Heart right ventricle (tissue), 16 donors: ENCODE data around the gene CAD. TPM values are rescaled to one million over a fixed set of nuclear protein-coding genes. Genes with fewer than 3 reads are reported as not detected.
A peak's percentile ranks its signal among the peaks of the same experiment; 100 is the strongest.

Source experiments
- ATAC-seq, 8 donors: fragments of 200-7000 bp; cut with Tn5 transposase; one replicate each; pipeline ENCODE4 v1.9.1; 2020; ENCODE audit warnings: mild to moderate bottlenecking in 8 of 8, moderate library complexity in 8 of 8, moderate number of reproducible peaks in 1 of 8
- DNase-seq, 2 donors: peaks; one replicate each; pipeline ENCODE4 v3.0.0-alpha.2; 2020
- H3K27ac ChIP-seq, 10 donors: fragments of 200-600 bp; sonication (generic) in 2 of 10; one replicate each; pipeline versions ENCODE4 v1.5.0 to v1.8.0; 2020 to 2022; ENCODE audit warnings: mild to moderate bottlenecking in 3 of 10
- H3K27me3 ChIP-seq, 7 donors: fragments of 200-600 bp; one replicate each; pipeline ENCODE4 v1.8.0; 2021 to 2022; ENCODE audit warnings: mild to moderate bottlenecking in 2 of 7
- H3K36me3 ChIP-seq, 9 donors: fragments of 200-600 bp; sonication (generic) in 1 of 9; one replicate each; pipeline versions ENCODE4 v1.5.0 to v1.8.0; 2020 to 2022; ENCODE audit warnings: mild to moderate bottlenecking in 2 of 9
- H3K4me1 ChIP-seq, 9 donors: fragments of 200-600 bp; sonication (generic) in 1 of 9; one replicate each; pipeline versions ENCODE4 v1.5.0 to v1.8.0; 2020 to 2022; ENCODE audit warnings: mild to moderate bottlenecking in 4 of 9
- H3K4me3 ChIP-seq, 10 donors: fragments of 200-600 bp; sonication (generic) in 2 of 10; one replicate each; pipeline versions ENCODE4 v1.5.0 to v1.8.0; 2020 to 2022; ENCODE audit warnings: mild to moderate bottlenecking in 7 of 10, moderate library complexity in 2 of 10
- H3K9me3 ChIP-seq, 11 donors: fragments of 200-600 bp in 10 of 11; sonication (generic) in 2 of 11; one replicate each; pipeline versions ENCODE4 v1.5.0 to v1.8.0; 2013 to 2022; ENCODE audit warnings: mild to moderate bottlenecking in 2 of 11, control low read depth in 1 of 11, moderate library complexity in 1 of 11
- WGBS, 2 donors: extraction: QIAGEN DNeasy Blood & Tissue Kit; methylation state at CpG; one replicate each; pipeline ENCODE4 v1.1.7; 2013; ENCODE audit warnings: inconsistent platforms in 1 of 2; 5-methylcytosine and 5-hydroxymethylcytosine counted together
- intact Hi-C, 10 donors: fragments of 100-400 bp; cut with DNase I; formaldehyde crosslinking; loops; one replicate each; pipeline versions ENCODE4 v1.11.1 to v1.14.2; 2022
- polyA plus RNA-seq, 2 donors: library from polyadenylated mRNA; stranded (reverse); fragments of 200-250 nt; gene quantifications; one replicate each; pipeline ENCODE4 v1.2.3, GENCODE V29; 2013
- total RNA-seq, 10 donors: library from RNA; stranded (reverse); fragmentation: NEBNext Ultra II Directional in 3 of 10; extraction: Animal tissue kit (Norgen Biotek cat#: 25700) in 3 of 10; gene quantifications; one replicate each; pipeline versions ENCODE4 v1.2.1 to v1.2.4, GENCODE V29; 2021 to 2023
- TF ChIP-seq, protein P1 (sequence below), 9 donors: fragments of 200-600 bp; sonication (generic) in 2 of 9; IDR thresholded peaks; one replicate each; pipeline versions ENCODE4 v1.5.0 to v1.8.0; 2021 to 2022; ENCODE audit warnings: antibody characterized with exemption in 9 of 9, mild to moderate bottlenecking in 5 of 9, moderate library complexity in 1 of 9
- donor health status: Arrhythmogenic right ventricular cardiomyopathy.
- donor health status: ischemic (EF 13 %, LVEDD 7.1; RV severe dilation, severe dysfunction).
- donor health status: healthy with polysubstance abuse.
- donor health status: DM: no; HTN: yes; CAD: no.
- donor health status: DM: no; HTN: no; CAD: no.
- donor health status: ischemic (EF 25% LVEDD 6.9; RV normal size, moderate dysfunction).
- donor health status: ischemic (EF 25% LVEDD 5.7; RV mildly dilated, moderate dysfunction).
- donor health status: healthy.
- donor health status: DM: yes; HTN: yes; CAD: no.
- donor health status: Ischemic cardiomyopathy.
- donor health status: ischemic (EF 35%, LVEDD 5.7; RV mildly dilated, moderate dysfunction).
- donor health status: nonischemic (EF 11% LVEDD 7.7; RV severe dilation, severe dysfunction).
- donor health status: DM: yes; HTN: yes; CAD: no.
- donor health status: PGD.
- donor health status: ischemic (EF 29% LVEDD 5.4; RV normal size, mild dysfunction).
- donor health status: nonischemic (EF 23%, LVEDD 6.1; RV moderate dilation, normal function).

CAD gene
- total and polyA plus RNA-seq, 12 donors, result 6.1 to 10.6 (median 7.6) TPM

DNA sequence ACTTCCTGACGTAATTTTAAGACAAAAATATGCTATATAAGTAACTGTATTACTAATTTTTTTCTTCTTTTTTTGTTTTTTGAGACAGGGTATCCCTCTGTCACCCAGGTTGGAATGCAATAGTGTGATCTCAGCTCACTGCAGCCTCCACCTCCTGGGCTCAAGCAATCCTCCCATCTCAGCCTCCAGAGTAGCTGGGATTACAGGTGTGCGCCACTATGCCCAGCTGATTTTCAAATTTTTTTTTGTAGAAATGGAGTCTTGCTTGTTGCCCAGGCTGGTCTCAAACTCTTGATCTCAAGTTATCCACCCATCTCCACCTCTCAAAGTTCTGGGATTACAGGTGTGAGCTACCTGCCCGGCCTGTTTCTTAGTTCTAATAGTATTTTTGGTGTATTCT is 38.7 kb upstream of the CAD start:
- no peak overlapping the region for H3K4me3 ChIP-seq
- H3K9me3 ChIP-seq, result no peaks in the 10 kb centered on the region
- WGBS, 2 donors, result 86% methylated on average over 3 of the region's 3 CpGs
- DNase-seq (no peak), ATAC-seq (no peak)
- TF ChIP-seq, protein P1, sequence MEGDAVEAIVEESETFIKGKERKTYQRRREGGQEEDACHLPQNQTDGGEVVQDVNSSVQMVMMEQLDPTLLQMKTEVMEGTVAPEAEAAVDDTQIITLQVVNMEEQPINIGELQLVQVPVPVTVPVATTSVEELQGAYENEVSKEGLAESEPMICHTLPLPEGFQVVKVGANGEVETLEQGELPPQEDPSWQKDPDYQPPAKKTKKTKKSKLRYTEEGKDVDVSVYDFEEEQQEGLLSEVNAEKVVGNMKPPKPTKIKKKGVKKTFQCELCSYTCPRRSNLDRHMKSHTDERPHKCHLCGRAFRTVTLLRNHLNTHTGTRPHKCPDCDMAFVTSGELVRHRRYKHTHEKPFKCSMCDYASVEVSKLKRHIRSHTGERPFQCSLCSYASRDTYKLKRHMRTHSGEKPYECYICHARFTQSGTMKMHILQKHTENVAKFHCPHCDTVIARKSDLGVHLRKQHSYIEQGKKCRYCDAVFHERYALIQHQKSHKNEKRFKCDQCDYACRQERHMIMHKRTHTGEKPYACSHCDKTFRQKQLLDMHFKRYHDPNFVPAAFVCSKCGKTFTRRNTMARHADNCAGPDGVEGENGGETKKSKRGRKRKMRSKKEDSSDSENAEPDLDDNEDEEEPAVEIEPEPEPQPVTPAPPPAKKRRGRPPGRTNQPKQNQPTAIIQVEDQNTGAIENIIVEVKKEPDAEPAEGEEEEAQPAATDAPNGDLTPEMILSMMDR (IDR thresholded peaks at IDR 0.05), result no peak
- no peaks in the 10 kb centered on the region for H3K36me3 ChIP-seq
- peaks cover 0 to 37% (median 22%) of the 10 kb centered on the region in 7 donors for H3K27me3 ChIP-seq
- intact Hi-C loops, result loop anchor here in 1 of 10 donors (10.0 kb wide), 1 partner anchor 106 kb away; the partner anchor contains the start of gene TRIM54
- H3K4me1 ChIP-seq, result peaks cover 0 to 4% (median 0%) of the 10 kb centered on the region in 9 donors
- H3K27ac ChIP-seq, result no peak overlapping the region

DNA sequence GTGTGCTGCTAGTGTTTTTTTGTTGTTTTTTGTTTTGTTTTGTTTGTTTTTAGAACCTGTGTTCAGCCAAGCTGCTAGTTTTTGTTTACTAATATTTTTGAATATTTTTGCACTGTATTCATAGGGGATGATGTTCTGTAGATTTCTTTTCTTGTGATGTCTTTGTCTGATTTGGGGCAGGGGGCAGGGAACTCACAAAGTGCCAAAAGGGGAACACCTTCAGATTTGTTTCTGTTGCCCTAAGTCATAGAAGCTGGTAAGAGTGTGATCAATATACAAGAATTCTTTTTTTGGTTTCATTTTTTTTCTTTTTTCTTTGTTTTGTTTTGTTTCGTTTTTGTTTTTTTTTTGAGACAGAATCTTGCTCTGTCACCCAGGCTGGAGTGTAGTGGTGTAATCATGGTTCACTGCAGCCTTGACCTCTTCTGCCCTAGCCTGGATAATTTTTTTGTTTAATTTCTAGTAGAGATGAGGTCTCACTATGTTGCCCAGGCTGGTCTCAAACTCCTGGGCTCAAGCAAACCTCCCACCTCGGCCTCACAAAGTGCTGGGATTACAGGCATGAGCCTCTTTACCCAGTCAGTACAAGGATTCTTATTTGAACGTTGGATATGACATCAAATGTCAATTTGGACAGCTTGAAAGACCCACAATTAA is 37.7 kb upstream of the CAD start:
- no peak overlapping the region for H3K27ac ChIP-seq
- no peak for DNase-seq
- intact Hi-C loops, result loop anchor here in 1 of 10 donors (10.0 kb wide), 1 partner anchor 105 kb away; the partner anchor contains the start of gene TRIM54
- TF ChIP-seq, protein P1 (IDR thresholded peaks at IDR 0.05), result no peak
- H3K4me3 ChIP-seq, result no peak overlapping the region
- no peaks in the 10 kb centered on the region for H3K9me3 ChIP-seq
- no peak for ATAC-seq
- H3K36me3 ChIP-seq, result no peaks in the 10 kb centered on the region
- 61 to 68% methylated on average over 3 of the region's 3 CpGs for WGBS, 2 donors
- peaks cover 0 to 37% (median 22%) of the 10 kb centered on the region in 7 donors for H3K27me3 ChIP-seq
- peaks cover 0 to 9% (median 0%) of the 10 kb centered on the region in 9 donors for H3K4me1 ChIP-seq

DNA sequence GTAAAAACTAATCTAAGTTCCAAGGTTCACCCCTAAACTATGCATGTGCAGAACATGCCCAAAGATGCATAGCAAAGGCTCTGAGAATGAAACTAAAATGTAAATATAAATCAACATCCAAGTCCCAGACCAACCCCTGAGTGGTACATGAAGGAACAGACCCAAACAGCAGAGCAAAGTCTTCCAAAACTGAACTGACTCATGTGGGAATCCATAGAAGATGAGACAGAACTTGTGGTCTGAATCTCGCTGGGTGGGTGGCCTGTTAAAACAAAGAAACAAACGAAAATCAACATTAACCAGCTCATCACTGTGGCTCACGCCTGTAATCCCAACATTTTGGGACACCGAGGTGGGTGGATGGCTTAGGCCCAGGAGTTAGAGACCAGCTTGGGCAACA is 34.8 kb upstream of the CAD start:
- no peak for DNase-seq
- intact Hi-C loops, result no loop called here
- TF ChIP-seq, protein P1 (IDR thresholded peaks at IDR 0.05), result no peak
- peaks cover 0 to 26% (median 9%) of the 10 kb centered on the region in 9 donors for H3K4me1 ChIP-seq
- peaks cover 0 to 30% (median 22%) of the 10 kb centered on the region in 7 donors for H3K27me3 ChIP-seq
- H3K4me3 ChIP-seq, result no peak overlapping the region
- H3K27ac ChIP-seq, result no peak overlapping the region
- H3K9me3 ChIP-seq, result no peaks in the 10 kb centered on the region
- no peak for ATAC-seq
- WGBS, 2 donors, result 66 to 75% methylated on average over 4 of the region's 4 CpGs
- no peaks in the 10 kb centered on the region for H3K36me3 ChIP-seq

DNA sequence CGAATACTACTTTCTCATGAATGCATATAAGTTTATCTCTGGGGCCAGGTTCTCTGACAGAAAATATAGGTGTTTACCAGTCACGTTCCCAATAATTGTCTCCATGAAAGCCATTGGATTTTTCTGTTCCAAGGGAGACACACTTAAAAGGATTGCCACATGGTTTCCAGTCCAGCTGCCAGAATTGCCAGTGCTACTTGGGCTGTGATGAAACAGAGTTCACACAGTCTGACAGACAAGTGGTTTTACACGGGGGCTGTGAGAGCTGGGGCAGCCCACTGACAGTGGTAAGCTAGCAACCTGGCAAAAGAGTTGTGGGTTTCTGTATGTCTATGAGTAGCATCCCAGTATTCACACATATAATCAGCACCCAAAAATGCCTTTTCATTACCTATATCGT is 33.1 kb upstream of the CAD start:
- Histone ChIP-seq H3K4me3 (no peak overlapping the region), H3K36me3 (no peaks in the 10 kb centered on the region), H3K4me1 (peaks cover 0 to 26% (median 9%) of the 10 kb centered on the region in 9 donors), H3K27me3 (peaks cover 0 to 15% (median 8%) of the 10 kb centered on the region in 7 donors), H3K9me3 (no peaks in the 10 kb centered on the region), H3K27ac (peak overlapping the region in 1 of 10 donors; percentile 61)
- intact Hi-C loops, result no loop called here
- DNase-seq, result peak in 1 of 2 donors; percentile 23
- peak in 5 of 8 donors; percentile 39 to 84 (median 77) for ATAC-seq
- 61 to 63% methylated on average over 4 of the region's 4 CpGs for WGBS, 2 donors
- TF ChIP-seq, protein P1 (IDR thresholded peaks at IDR 0.05), result no peak
